NT2/D1 (cell line): Measurements from ENCODE around the gene NRXN3.

Experiments used
- YY1 ChIP-seq: IDR thresholded peaks from 2 replicates; pipeline ENCODE4 v1.6.1; 2011; ENCODE audit not compliant: insufficient read length, insufficient read depth
- ZNF274 ChIP-seq: IDR thresholded peaks from 2 replicates; pipeline ENCODE4 v1.6.1; 2011; ENCODE audit warnings: mild to moderate bottlenecking, low read depth, low read length

- TF ChIP-seq ZNF274 (no peak), YY1 (no peak)
Observed at GRCh38 chr14:79686196-79686595, 1516.0 kb downstream of the NRXN3 start.
